ENCODE data around the gene NFAM1. TPM values are rescaled to one million over a fixed set of nuclear protein-coding genes. Genes with fewer than 3 reads are reported as not detected.

Gene NFAM1
- total and polyA plus RNA-seq, 9 donors: 0.36 to 3.5 (median 0.91) TPM

DNA sequence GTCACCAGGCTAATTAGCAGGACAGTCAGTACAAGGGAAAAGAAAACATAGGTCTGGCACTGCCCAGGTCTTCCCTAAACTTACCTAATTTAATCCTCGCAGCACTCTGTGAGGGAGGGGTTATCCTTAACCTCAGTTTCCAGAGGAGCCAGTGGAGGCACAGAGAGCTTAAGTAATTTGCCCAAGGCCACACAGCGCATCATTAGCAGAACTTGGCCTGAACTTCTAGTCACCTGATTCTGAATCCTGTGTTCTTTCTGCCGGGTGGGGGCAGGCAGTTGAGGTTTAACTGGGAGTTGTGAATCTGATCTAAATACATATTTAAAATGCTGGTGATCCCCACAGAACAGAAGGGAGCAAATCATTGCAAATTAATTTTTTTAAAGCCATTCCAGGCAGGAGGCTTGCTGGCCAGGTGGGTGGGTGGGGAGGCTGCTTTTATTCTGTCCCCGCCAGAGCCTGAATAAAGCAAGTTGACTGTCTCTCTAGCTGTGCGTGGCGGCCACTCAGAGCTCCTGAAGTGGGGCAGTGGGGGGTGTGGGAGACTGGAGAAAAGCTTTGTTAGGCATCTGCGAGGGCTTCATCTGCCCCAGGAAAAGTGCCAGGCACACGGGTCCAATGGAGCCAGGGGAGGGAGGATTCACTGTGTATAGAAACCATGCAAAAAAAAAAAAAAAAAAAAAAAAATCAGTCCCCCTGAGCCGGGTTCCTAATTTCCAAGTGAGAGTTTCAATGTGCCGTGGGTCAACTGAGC lies 66.1 kb downstream of the NFAM1 start:
- no peak for DNase-seq

DNA sequence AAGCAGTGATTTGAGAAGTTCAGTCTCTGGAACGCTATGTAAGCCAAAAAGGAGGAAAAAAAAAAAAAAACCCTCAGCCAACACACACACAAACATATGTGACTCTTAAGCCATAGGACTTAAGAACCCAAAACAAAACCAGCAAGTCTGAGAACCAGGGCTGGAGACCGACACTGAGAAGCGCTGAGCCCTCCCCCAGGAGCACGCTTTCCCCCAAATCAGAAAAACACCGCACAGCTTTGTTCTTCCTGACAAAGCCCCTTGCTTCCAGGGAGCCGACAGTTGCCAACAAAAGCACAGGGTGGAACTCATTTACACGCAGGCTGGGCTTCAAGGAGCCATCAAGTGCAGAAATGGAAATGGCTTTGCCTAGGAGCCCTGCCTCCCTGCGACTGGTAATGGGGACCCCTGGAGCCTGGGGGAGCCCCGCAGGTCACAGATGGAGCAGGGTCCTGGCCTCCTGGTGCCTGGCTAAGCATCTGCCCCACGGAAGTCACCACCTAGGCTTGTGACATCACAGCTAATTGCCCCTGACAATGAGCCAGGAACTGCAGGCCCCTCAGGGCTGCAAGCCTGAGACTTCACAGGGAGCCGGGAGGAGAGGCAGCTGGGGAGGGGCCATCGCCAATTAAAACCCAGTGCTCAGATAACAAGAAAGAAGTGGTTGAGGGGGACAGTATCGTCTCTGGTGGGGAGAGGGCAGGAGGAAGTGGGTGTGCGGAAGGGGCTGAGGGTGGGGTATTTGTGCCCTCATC lies 66.9 kb downstream of the NFAM1 start:
- Histone ChIP-seq H3K27me3 (no peaks in the 10 kb centered on the region), H3K4me1 (ENCODE audit: insufficient read depth) (peaks cover 7% of the 10 kb centered on the region), H3K9me3 (no peaks in the 10 kb centered on the region), H3K4me3 (no peak overlapping the region), H3K36me3 (no peaks in the 10 kb centered on the region), H3K27ac (peak overlapping the region in 1 of 2 donors; percentile 11)
- DNase-seq: peak in 1 of 5 donors; percentile 39
- intact Hi-C loops (cut with DNase I): no loop called here
- TF ChIP-seq POLR2A (IDR thresholded peaks at IDR 0.05) (no peak), EP300 (IDR thresholded peaks at IDR 0.05) (no peak)
- TF ChIP-seq, protein P1, sequence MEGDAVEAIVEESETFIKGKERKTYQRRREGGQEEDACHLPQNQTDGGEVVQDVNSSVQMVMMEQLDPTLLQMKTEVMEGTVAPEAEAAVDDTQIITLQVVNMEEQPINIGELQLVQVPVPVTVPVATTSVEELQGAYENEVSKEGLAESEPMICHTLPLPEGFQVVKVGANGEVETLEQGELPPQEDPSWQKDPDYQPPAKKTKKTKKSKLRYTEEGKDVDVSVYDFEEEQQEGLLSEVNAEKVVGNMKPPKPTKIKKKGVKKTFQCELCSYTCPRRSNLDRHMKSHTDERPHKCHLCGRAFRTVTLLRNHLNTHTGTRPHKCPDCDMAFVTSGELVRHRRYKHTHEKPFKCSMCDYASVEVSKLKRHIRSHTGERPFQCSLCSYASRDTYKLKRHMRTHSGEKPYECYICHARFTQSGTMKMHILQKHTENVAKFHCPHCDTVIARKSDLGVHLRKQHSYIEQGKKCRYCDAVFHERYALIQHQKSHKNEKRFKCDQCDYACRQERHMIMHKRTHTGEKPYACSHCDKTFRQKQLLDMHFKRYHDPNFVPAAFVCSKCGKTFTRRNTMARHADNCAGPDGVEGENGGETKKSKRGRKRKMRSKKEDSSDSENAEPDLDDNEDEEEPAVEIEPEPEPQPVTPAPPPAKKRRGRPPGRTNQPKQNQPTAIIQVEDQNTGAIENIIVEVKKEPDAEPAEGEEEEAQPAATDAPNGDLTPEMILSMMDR (IDR thresholded peaks at IDR 0.05): no peak
- 23 to 30% (median 28%) methylated on average over 14 of the region's 14 CpGs for WGBS, 3 donors

More for the DNA sequence above, 66.1 kb downstream of the NFAM1 start:
- no peaks in the 10 kb centered on the region for H3K9me3 ChIP-seq
- WGBS, 3 donors: 70 to 80% (median 76%) methylated on average over 10 of the region's 10 CpGs
- no peak overlapping the region for H3K4me3 ChIP-seq
- H3K4me1 ChIP-seq (ENCODE audit: insufficient read depth): peaks cover 7% of the 10 kb centered on the region
- TF ChIP-seq POLR2A (IDR thresholded peaks at IDR 0.05): no peak
- no peak for TF ChIP-seq EP300 (IDR thresholded peaks at IDR 0.05)
- TF ChIP-seq, protein P1 (IDR thresholded peaks at IDR 0.05): no peak
- H3K27ac ChIP-seq: peak overlapping the region in 1 of 2 donors; percentile 11
- no peaks in the 10 kb centered on the region for H3K36me3 ChIP-seq
- no peaks in the 10 kb centered on the region for H3K27me3 ChIP-seq
- intact Hi-C loops (cut with DNase I): no loop called here

DNA sequence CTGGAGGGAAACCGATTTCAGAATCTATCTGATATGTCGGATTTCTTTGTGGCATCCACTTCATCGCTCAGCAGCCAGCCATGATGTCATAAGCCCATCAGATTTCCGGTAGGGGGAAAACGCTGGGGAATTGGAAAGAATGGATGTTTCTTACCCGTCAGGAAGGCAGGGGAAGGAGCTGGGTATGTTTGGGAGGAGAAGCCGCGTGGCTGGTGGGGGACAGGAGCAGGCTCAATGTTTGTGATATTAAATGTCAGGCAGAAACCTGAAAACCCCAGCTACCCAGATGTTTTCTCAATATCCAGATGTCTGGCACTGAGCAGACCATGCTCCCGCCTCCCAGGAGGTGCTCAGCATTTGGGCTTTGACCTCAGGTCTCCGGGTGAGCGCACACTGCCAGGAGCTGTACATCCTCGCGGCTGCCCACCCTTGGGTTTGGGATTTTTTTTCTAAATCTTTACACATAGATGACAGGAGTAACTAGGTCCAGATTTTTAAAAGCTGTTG lies 67.5 kb downstream of the NFAM1 start:
- Histone ChIP-seq H3K4me1 (ENCODE audit: insufficient read depth) (peaks cover 7% of the 10 kb centered on the region), H3K9me3 (no peaks in the 10 kb centered on the region), H3K27ac (no peak overlapping the region), H3K36me3 (no peaks in the 10 kb centered on the region), H3K4me3 (no peak overlapping the region), H3K27me3 (no peaks in the 10 kb centered on the region)
- intact Hi-C loops (cut with DNase I): no loop called here
- peak in 1 of 5 donors; percentile 47 for DNase-seq
- TF ChIP-seq POLR2A (IDR thresholded peaks at IDR 0.05): no peak
- TF ChIP-seq, protein P1 (IDR thresholded peaks at IDR 0.05): no peak
- TF ChIP-seq EP300 (IDR thresholded peaks at IDR 0.05): no peak
- 7 to 10% (median 8%) methylated on average over 13 of the region's 13 CpGs for WGBS, 3 donors

DNA sequence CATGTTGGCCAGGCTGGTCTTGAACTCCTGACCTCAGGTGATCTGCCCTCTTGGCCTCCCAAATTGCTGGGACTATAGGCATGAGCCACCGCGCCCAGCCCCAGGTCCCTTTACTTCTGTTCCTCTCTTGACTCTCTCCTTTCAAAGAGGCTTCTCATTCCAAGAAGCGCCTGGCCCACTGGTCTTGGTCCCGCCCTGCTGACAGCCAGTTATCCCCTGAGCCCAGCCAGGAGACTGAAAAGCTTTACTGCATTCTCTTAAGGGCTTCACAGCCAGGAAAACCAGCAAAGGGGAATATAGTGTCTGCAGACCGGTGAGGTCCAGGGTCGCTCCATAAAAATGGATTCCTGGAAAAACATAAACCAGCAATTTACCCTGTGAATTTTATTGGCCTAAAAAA lies 68.3 kb downstream of the NFAM1 start:
- H3K27ac ChIP-seq: no peak overlapping the region
- no peaks in the 10 kb centered on the region for H3K9me3 ChIP-seq
- no peaks in the 10 kb centered on the region for H3K27me3 ChIP-seq
- H3K4me3 ChIP-seq: no peak overlapping the region
- intact Hi-C loops (cut with DNase I): no loop called here
- DNase-seq: no peak
- H3K4me1 ChIP-seq (ENCODE audit: insufficient read depth): peaks cover 7% of the 10 kb centered on the region
- WGBS, 3 donors: 89 to 96% (median 91%) methylated on average over 6 of the region's 6 CpGs
- no peaks in the 10 kb centered on the region for H3K36me3 ChIP-seq
- TF ChIP-seq POLR2A (IDR thresholded peaks at IDR 0.05) (no peak), EP300 (IDR thresholded peaks at IDR 0.05) (no peak)
- TF ChIP-seq, protein P1 (IDR thresholded peaks at IDR 0.05): no peak
